ENCODE data around the gene FAT1.

Gene FAT1

DNA sequence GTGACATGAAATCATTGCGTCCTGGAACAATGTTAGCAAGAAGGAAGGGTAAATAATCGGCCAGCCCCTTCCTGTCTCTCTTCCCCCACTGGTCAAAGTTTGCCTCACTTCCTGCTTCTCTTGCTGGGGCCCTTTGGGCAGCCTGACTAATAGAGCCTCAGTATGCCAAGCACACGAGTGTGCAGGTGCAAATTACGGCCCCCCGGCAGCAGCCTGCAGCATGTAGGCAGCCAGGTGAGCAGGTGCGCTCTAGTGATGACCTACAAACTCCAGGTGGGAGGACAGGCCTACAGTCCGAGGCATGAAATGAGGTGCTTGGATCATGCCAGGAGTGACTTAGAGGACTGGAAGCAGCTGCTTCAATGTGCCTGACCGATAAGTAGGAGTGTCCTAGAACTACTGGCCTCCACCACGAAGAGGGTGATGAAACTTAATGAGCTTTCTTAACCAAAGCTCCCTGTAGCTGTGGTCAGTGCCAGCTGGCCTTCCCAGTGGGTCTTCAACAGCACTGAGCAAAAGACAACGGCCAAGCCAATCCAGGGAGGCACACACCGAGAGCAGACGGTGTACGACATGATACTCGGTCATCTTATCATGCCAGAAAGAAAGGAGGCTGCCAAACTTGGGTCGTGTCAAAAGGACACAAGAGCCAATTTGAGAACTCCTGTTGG, 26.1 kb upstream of the FAT1 start:
- no peak for DNase-seq

DNA sequence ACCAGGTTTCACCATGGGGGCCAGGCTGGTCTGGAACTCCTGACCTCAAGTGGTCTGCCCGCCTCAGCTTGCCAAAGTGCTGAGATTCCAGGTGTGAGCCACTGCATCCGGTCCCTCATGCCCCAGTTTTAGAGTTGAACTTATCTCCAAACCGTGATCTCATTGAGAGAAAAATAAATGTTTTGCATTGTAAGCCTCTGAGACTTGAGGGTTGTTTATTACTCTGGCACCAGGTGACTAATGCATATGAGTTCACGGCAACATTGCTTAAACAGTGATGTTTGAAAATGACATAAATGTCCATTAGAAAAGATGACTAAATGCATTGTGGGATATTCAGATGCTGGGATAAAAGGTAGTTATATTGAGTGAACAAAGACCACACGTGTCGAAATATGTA, 22.9 kb upstream of the FAT1 start:
- DNase-seq = no peak

DNA sequence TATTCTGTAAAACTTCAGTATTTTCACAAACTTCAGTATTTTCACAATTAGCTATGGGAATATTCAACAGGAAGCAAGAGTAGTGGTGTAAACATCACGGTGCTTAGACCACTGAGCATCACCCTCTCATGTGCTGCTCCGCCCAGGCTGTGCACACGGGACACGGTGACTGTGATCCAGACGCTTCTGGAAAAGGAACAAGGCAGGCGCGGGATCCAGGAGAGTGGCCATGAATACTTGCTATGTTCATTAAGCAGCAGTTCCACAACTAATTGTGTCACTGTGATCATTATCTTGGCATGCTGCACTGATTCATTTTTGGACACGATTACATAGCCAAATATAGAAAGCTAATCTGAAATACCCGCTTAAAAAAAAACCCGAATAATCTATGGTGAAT, 19.6 kb upstream of the FAT1 start:
- no peak for DNase-seq

DNA sequence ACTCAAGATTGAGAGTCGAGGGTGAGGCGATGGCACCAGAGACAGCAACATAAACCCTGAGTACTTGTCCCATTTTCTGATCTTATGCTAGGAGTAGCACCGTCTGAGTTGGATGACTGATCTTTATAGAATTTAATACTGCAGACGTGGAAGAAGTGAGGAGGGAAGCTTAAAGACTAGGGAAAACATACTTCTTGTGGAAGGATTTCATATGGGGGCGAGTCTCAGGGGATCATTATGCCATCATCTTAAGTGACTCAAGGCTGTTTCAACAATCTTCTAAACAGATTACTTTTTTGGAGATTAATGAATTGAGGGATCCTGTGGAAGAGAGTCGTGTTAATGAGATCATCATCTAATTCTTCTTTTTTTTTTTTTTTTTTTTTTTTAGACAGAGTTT, 17.2 kb upstream of the FAT1 start:
- DNase-seq = no peak

DNA sequence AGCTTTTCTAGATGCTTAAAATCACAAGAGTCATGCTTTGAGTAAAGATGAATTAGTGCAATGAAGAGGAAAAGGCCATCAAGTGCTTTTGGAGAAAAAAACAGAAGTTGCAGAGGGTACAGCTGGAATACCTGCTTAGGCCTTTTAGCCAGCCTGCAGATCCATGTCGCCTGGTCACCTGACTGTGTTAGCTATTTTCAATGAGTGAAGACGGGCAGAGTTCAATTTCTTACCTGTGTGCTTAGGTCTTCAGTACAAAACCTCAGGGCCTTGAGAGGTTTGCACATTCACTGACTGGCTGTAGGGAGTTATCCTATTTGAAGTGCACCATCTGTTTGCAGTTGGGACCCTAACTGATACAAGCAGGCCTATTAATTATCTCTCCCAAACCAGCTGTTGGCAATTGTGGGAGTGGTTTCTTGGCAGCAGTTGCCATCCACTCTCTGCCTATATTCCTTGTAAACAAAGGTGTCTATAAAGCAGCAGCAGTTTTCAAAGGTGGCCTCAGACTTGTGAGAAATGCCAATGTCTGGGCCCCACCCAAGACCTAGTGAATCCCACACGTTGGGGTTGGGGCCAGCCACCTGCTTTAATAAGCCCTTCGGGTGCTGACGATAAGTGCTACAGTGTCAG, 16.3 kb upstream of the FAT1 start:
- no peak for DNase-seq

DNA sequence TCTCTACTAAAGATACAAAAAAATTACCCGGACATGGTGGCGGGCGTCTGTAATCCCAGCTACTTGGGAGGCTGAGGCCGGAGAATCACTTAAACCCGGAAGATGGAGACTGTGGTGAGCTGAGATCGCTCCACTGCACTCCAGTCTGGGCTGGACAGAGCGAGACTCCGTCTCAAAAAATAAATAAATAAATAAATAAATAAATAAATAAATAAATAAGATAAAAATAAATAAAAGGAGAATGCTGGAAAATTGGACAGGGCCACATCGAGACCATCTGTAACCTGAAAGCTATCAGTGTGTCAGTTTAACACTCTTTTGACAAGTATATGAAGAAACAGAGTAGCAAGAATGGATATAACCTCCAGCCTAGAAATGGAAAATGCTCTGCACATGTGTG, 15.7 kb upstream of the FAT1 start:
- DNase-seq = no peak

DNA sequence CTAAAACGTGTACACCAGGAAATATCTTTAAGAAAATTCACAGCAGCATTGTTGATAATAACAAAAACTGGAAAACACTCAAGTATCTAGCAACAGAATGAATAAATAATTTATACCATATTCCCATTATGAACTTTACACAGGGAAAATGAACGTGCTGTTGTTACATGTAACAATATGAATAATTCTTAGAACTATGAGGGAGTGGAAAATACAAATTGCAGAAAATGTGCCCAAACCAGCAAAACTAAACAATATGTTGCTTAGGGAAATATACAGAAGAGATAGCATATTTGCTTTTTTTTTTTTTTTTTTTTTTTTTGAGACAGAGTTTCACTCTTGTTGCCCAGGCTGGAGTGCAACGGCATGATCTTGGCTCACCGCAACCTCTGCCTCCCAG, 14.8 kb upstream of the FAT1 start:
- no peak for DNase-seq

DNA sequence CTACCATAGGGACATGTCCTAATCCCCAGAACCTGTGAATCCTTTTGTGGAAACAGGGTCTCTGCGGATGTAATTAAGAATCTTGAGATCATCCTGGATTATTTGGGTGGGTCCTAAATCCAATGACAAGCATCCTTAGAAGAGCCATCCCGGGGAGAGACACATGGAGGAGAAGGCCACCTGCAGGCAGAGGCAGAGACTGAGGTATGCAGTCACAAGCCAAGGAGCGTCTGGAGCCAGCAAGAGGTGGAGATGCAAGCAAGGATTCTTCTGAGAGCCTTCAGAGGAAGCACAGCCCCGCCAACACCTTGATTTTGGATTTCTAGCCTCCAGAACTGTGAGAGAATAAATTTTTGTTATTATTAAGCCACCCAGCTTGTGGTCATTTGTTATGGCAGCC, 13.8 kb upstream of the FAT1 start:
- no peak for DNase-seq

DNA sequence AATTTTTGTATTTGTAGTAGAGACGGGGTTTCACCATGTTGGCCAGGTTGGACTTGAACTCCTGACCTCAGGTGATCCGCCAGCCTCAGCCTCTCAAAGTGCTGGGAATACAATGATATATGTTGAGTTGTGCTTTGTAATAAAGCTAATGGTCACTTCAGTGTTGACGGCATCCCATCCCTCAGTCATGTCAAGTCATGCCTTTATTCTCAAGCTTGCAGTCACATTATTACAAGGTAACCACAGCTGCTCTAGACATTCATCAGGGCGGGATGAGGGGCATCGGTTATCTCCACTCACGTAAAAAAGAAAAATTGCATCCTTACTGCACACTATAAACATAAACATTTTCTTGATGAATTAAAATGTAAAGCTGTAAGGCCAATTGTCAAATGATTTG, 12.8 kb upstream of the FAT1 start:
- no peak for DNase-seq

DNA sequence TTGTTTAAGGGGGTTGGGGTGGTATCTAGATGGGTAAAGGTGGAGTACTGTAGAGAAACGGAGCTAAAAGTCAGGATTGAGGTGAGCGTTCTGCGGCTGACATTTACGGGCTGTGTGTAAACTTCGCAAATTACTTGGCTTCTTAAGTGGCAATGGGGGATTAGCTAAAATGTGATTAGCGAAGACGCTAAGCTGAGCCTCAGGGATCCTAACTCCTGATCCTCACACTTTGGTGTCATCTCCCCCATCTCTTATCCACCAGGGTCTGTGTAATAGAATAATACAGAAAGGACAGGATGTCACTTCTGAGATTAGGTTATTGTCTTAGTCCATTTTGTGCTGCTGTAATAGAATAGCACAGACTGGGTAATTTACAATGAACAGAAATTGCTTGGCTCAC, 10.6 kb upstream of the FAT1 start:
- no peak for DNase-seq

DNA sequence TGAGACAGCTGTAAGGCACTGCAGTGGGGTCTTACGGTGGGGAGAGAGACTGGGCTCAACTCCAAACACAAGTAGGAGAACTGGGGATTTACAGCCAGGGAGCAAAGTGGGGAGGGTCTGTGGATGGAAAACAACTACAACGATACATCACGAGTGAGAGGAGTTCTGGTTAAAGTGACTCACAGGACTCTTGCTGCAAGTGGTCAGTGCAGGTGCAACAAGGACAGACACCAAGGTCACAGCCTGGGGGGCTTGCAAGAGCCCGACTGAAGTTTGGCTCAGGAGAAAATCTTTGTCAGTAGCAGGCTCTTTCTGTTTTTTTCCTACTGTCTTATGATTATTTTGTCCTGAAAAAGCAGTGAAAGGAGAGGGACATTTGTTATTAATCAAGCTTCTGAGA, 10.1 kb upstream of the FAT1 start:
- DNase-seq = no peak

DNA sequence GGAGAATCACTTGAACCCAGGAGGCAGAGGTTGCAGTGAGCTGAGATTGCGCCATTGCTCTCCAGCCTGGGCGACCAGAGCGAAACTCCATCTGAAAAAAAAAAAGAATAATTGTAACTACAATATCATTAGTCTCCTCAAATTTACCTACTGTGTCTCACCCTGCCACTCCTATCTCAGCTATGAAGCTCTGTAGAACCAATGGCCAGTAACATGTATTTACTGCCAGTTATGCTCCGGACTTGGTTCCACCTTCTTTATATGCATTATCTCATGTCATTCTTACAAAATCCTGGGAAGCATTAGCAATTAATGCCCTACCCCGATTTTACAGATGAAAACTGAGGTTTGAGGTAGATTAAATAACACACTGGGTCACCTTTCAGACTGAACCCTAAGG, 7.0 kb upstream of the FAT1 start:
- DNase-seq = no peak

DNA sequence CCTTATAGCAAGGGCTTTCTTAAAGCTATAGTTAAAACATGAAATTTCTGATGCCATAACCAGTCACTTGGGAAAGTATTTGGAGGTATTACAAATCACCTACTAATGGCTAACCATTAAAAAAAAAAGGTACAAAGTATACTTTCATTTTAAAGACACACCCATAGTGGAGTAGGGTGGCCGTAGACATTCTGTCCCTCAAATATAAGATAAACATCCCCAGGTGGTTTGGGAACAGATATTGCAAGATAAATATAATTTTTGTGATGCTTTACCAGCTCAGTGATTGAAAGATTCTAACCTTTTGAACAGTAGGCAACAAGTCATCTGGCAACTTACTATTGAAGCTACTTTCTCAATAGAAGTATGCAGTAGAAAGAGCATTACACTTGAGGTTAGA, 6.2 kb upstream of the FAT1 start:
- no peak for DNase-seq

DNA sequence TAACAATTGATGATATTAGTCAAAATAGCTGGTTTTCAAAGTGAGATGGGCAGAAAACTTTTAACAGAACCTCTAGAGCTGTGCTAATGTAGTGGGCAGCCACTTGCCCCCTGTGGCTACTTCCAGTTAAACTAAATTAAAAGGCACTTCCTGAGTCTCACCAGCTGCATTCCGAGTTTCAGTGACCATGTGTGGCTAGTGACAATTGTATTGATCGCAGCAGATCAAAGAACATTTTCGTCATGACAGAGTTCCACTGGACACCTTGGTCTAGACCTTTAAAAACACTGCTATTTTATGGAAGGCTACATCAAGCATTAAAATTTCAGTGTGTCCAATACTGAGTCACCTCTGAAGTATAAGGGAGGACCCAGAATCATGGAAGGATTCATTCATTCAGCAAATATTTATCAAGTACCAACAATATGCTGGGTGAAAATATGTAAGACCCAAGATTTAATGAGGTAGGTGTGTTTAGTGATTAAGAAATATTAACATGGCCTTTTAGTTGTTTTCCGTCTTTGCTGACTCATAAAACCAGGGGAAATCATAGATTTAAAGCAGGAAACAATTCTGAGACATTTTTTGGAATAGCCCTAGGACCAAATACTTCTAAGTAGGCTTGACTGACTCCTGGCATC, 5.1 kb upstream of the FAT1 start:
- DNase-seq = no peak

DNA sequence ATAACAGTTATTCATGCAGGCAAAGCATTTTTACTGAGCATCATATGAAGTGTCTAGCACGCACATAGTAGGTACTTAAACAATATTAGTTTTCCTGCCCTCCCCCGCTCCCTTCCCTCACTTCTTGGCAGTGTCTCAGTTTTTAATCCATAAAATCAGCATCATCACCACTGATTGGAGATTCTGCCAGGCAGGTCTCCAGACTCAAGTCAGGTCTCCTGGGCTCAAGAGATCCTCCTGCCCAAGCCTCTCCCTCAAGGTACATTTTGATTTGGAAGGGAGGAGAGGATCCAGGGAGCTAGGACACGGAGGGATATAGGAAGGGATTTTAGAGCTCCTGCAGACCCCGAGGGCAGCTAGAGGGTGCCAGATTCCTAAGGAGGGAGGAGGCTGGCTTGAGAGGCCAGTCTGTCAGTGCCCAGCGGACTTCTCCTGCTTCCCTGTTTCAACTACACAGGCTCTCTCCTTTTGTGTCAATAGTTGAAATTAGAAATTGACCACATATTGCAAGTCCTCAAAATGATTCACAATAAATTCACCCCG, 4.4 kb upstream of the FAT1 start:
- no peak for DNase-seq

DNA sequence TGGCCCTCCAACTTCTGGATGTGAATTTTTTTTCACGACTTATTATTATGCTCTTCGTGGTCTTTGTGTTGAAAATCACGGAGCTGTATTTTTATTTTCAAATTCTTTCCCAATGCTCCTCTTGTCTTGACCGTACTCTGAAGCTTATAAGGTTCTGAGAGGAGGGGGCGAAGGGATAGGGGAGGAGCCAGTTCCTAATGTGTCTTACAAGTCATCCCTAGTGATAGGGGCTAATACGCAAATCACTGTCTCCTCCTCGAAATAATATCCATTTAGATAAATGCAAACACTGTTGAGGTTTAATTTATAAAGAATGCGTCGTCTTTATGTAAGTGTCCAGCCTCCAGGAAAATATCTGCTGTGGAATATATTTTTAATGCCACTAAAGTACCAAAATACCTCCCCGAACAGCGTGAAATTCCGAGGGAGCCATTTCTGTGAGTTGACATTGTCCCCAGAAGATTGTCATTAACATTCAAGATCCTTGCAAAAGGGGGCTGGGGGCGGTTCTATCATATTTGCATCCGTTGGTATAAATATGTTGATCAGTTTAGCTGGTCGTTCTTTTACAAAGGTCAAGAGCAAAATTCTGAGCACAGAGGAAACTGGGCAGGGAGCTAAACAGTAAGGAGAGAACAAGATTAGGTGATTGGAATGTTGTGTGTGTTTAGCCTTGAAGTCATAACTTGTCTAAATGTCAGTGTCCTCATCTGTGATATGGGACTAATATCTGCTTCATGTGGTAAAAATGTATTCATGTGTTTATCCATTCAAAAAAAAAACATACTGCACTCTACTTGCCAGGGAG, 3.7 kb upstream of the FAT1 start:
- DNase-seq = no peak

DNA sequence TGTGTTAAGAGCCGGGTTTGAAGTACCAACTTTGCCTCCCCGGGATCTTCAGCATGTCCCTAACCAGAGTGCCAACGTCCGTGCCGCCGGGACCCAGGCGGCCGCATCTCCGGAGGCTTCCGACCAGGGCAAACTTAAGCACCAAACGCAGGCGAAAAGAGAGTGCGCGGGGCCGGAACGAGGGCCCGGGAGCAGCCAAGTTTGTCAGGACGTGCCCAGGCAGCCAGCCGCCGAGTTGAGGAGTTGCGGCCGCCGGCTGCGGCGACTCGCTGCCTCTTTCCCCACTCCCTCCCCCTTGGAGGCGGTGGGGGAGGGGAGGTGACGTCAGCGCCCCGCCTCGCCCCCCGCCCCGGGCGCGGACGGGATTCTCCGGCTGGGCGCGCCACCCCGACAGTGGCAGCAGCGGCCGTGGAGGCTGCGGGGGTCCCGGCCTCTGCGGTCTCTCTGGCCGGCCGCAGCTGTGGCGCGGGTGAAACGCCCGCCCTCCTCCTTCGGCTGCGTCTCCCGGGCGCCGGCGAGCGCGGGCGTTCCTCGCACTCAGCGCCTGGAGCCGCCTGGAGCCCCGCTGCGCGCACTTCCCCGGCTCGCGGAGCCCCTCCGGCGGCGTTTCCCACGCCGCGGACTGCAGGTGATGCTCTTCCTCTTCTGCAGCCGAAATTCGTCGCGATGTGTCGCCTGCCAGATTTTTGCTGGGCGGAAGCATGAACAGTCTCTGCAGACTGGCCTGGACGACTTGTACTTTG, 2.9 kb upstream of the FAT1 start:
- no peak for DNase-seq

DNA sequence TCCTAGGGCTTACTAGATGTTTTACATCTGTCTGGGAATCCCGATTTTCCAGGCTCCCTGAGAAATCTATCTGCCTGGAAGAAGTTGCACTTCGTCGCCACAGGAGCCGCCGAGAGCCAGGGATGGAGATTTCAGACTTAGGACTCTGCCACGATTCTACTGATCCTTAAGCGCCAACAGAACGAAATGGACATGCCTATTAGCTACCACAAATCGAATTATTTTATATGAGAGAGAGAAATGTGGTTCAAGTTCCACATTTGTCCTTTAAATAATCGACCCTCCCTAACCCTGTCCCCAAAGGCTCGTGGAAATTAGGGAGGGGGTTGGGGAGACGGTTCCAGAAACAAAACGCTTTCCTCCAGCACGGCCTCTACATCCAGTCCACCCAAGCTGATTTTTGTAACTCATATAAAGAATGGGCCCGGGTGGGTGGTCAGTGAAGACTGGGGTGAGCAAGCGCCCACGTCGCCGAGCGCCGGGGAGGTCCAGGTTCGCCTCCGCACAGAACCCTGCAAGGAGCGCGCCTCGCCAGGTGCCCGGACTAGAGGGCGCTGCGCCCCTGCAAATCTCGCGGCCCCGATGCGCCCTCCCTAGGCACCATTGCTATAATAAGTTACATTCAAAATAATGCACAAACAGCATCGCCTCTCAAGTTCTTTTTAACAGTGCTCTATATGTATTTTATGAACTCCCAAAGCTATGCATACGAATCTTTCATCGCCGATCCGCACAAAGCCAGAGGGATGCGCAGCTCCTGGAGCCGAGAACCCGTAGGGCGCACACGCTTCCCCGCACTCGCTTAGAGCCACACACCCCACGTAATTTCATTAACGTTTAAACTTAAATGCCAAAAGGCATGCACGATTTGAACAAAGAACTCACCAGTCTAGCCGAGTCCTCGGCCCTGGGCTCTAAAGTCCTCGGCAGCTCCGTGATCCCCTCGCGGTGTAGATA, 2.1 kb upstream of the FAT1 start:
- DNase-seq = no peak

DNA sequence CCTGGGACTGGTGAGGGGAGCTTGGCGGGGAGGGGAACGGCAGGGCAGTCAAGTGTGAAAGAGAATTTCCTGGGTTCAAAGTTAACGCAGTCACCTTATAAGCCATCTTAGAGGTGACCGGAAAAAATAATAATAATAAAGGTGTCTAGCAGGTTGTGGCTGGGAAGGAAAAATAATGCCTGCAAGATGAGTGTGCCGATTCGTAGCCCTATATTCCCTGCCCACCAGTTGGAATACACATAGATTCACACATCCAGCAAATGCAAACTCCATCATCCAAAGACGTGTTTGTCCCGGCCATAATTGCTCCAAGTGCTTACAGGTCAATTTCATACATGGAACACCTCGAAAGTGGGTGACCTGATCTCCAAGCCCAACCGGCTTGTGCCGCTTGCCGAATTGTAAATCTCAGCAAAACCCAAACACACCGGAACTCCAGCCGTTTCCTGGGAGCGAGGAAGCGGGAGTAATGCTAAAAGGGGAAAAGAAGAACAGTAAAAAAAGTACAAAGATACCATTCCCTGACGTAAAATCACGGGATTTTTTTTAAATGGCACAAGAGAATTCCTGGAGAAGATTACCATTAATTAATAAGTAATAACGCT, 1.3 kb upstream of the FAT1 start:
- DNase-seq = no peak

DNA sequence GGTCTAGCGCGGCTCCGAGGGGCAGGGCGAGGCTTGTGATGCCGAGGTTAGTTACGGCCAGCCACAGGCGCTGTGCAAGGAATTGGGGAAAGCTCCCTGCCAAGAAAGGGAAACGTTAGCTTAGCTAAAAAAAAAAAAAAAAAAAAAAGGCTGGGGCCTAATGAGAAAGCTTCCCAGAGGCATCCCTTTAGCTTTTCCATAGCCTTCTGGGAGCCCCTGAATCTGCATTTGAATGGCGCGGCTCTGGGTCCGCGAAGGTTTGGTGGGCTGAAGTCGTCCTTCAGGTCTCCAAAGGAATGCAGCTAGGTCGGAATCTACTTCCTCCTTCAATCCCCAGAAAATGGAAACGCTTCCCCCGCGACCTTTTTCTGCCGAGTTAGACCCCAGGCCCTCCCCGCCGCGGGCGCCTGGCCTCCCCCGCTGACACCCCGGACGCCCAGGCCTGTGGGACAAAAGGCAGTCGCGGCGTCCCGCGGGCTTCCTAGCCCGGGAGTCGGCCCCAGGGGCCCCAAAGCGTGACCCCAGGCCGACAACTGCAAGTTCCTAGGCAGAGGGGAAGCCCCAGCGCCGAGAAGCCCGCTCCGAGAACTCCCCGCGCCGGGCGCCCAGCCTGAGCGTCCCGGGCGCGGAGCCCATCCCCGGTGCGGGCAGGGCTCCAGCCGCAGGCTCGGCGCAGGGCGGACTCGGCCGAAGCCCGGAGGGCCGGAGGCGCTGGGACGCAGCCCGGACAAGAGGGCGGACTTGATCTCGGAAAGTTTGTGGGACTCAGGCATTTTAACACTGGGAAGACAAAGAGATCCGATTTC, 605 bp upstream of the FAT1 start:
- no peak for DNase-seq
